Smooth muscle cell (in vitro differentiated cells): ENCODE data around the gene TDRD6. TPM values are rescaled to one million over a fixed set of nuclear protein-coding genes. Genes with fewer than 3 reads are reported as not detected.

Experiments used
- DNase-seq: peaks from one replicate; lab custom pipeline; 2025; ENCODE audit not compliant: unreplicated experiment; lab: John Stamatoyannopoulos, UW
- H2AFZ ChIP-seq: fragments of 200-600 bp; sonication (generic); 2 replicates; pipeline ENCODE4 v1.6.0; 2016; ENCODE audit warnings: antibody characterized with exemption, low read depth, mild to moderate bottlenecking
- H3F3A ChIP-seq: fragments of 200-600 bp; sonication (generic); 2 replicates; pipeline ENCODE4 v1.6.0; 2017; ENCODE audit warnings: antibody characterized with exemption, low read depth
- H3K27ac ChIP-seq: fragments of 200-600 bp; sonication (generic); 2 replicates; pipeline ENCODE4 v1.5.1; 2016; ENCODE audit warnings: low read depth, mild to moderate bottlenecking
- H3K27me3 ChIP-seq: fragments of 200-600 bp; sonication (generic); 2 replicates; pipeline ENCODE4 v1.6.1; 2016; ENCODE audit warnings: low read depth, mild to moderate bottlenecking
- H3K36me3 ChIP-seq: fragments of 200-600 bp; sonication (generic); 2 replicates; pipeline ENCODE4 v1.5.1; 2016; ENCODE audit warnings: low read depth
- H3K4me1 ChIP-seq: fragments of 200-600 bp; sonication (generic); 2 replicates; pipeline ENCODE4 v1.5.1; 2016; ENCODE audit warnings: low read depth
- H3K4me2 ChIP-seq: fragments of 200-600 bp; sonication (generic); 2 replicates; pipeline ENCODE4 v1.6.0; 2016; ENCODE audit warnings: mild to moderate bottlenecking
- H3K4me3 ChIP-seq: fragments of 200-600 bp; sonication (generic); 2 replicates; pipeline ENCODE4 v1.5.1; 2016; ENCODE audit warnings: mild to moderate bottlenecking
- H3K79me2 ChIP-seq: fragments of 200-600 bp; sonication (generic); 2 replicates; pipeline ENCODE4 v1.6.0; 2016; ENCODE audit warnings: low read depth, mild to moderate bottlenecking
- H3K9ac ChIP-seq: fragments of 200-600 bp; sonication (generic); 2 replicates; pipeline ENCODE4 v1.6.0; 2016; ENCODE audit warnings: low read depth
- H3K9me3 ChIP-seq: fragments of 200-600 bp; sonication (generic); replicated peaks from 2 replicates; pipeline ENCODE4 v1.5.1; 2016; ENCODE audit warnings: low read depth
- H4K20me1 ChIP-seq: fragments of 200-600 bp; sonication (generic); 2 replicates; pipeline ENCODE4 v1.6.0; 2016; ENCODE audit warnings: low read depth
- WGBS: methylation state at CpG from one replicate; pipeline ENCODE4 v1.1.7; 2016; ENCODE audit warnings: low lambda C conversion rate; 5-methylcytosine and 5-hydroxymethylcytosine counted together
- polyA plus RNA-seq: library from polyadenylated mRNA; unstranded; fragments of >200 nt; fragmentation: Nextera tagmentation; extraction: Ambion mirVana; gene quantifications from 2 replicates; pipeline ENCODE4 v1.2.1, GENCODE V29; 2016
- total RNA-seq: library from RNA; depleted of rRNA; stranded (reverse); fragments of >200 nt; gene quantifications from 2 replicates; pipeline ENCODE4 v1.2.3, GENCODE V29; 2014
- TF ChIP-seq, protein P1 (sequence below): fragments of 200-600 bp; sonication (generic); IDR thresholded peaks from 2 replicates; pipeline ENCODE4 v1.5.1; 2017; ENCODE audit warnings: borderline replicate concordance, mild to moderate bottlenecking, antibody characterized with exemption; ENCODE audit not compliant: insufficient read depth, poor library complexity, severe bottlenecking

Gene TDRD6
- total and polyA plus RNA-seq, 2 experiments from 2014 or later, result under 0.01 TPM; not detected in 1

DNA sequence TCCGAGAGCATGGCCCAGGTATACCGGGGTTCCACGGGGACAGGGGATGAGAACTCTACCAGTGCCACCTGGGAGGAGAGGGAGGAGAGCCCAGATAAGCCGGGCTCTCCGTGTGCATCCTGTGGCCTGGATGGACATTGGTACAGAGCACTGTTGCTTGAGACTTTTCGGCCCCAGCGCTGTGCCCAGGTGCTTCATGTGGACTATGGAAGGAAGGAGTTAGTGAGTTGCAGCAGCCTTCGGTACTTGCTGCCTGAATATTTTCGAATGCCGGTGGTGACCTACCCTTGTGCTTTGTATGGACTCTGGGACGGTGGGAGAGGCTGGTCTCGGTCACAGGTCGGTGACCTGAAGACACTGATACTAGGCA lies 1.3 kb downstream of the TDRD6 start:
- Histone ChIP-seq H4K20me1 (no peaks in the 10 kb centered on the region), H3F3A (no peaks in the 10 kb centered on the region), H3K79me2 (no peaks in the 10 kb centered on the region), H3K27me3 (peaks cover 20% of the 10 kb centered on the region), H3K36me3 (no peaks in the 10 kb centered on the region), H3K4me1 (no peaks in the 10 kb centered on the region), H2AFZ (no peak overlapping the region), H3K4me3 (no peak overlapping the region), H3K9me3 (no peaks in the 10 kb centered on the region), H3K9ac (no peak overlapping the region), H3K4me2 (no peak overlapping the region), H3K27ac (no peak overlapping the region)
- TF ChIP-seq, protein P1, sequence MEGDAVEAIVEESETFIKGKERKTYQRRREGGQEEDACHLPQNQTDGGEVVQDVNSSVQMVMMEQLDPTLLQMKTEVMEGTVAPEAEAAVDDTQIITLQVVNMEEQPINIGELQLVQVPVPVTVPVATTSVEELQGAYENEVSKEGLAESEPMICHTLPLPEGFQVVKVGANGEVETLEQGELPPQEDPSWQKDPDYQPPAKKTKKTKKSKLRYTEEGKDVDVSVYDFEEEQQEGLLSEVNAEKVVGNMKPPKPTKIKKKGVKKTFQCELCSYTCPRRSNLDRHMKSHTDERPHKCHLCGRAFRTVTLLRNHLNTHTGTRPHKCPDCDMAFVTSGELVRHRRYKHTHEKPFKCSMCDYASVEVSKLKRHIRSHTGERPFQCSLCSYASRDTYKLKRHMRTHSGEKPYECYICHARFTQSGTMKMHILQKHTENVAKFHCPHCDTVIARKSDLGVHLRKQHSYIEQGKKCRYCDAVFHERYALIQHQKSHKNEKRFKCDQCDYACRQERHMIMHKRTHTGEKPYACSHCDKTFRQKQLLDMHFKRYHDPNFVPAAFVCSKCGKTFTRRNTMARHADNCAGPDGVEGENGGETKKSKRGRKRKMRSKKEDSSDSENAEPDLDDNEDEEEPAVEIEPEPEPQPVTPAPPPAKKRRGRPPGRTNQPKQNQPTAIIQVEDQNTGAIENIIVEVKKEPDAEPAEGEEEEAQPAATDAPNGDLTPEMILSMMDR, result no peak
- 97% methylated on average over 13 of the region's 13 CpGs for WGBS
- no peak for DNase-seq

GRCh38 chr6:46689657-46690056 lies 2.0 kb downstream of the TDRD6 start:
- Histone ChIP-seq H3K4me3 (no peak overlapping the region), H3F3A (no peaks in the 10 kb centered on the region), H4K20me1 (no peaks in the 10 kb centered on the region), H3K9ac (no peak overlapping the region), H3K27ac (no peak overlapping the region), H3K36me3 (no peaks in the 10 kb centered on the region), H2AFZ (no peak overlapping the region), H3K79me2 (no peaks in the 10 kb centered on the region), H3K4me2 (no peak overlapping the region), H3K9me3 (no peaks in the 10 kb centered on the region), H3K27me3 (peaks cover 20% of the 10 kb centered on the region), H3K4me1 (no peaks in the 10 kb centered on the region)
- no peak for DNase-seq
- TF ChIP-seq, protein P1, result no peak
- 94% methylated on average over 3 of the region's 3 CpGs for WGBS

DNA sequence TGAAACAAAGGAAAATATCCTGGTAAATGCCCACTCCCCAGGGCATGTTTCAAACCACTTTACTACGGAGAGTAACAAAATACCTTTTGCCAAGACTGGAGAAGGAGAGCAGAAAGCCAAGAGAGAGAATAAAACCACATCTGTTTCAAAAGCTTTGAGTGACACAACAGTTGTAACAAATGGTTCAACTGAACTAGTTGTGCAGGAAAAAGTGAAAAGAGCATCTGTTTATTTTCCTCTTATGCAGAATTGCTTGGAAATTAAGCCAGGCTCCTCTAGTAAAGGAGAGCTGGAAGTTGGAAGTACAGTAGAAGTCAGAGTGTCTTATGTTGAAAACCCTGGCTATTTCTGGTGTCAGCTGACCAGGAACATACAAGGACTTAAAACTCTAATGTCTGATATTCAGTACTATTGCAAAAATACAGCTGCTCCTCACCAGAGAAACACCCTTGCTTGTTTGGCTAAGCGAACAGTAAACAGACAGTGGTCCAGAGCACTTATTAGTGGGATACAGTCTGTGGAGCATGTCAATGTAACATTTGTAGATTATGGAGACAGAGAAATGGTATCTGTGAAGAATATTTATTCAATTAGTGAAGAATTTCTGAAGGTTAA lies 2.6 kb downstream of the TDRD6 start:
- TF ChIP-seq, protein P1, result no peak
- Histone ChIP-seq H3K4me1 (no peaks in the 10 kb centered on the region), H3K79me2 (no peaks in the 10 kb centered on the region)

DNA sequence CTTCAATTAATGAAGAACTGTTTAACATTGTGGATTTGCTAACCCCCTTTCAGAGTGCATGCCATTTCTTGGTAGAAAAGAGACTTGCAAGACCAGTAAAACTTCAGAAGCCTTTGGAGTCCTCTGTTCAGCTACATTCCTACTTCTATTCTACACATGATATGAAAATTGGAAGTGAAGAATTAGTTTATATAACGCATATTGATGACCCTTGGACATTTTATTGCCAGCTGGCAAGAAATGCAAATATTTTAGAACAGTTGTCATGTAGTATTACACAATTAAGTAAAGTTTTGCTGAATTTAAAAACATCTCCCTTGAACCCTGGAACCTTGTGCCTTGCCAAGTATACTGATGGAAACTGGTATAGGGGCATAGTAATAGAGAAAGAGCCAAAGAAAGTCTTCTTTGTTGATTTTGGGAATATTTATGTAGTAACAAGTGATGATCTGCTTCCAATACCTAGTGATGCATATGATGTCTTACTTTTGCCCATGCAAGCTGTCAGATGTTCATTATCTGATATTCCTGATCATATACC lies 3.3 kb downstream of the TDRD6 start:
- H3K9me3 ChIP-seq, result no peaks in the 10 kb centered on the region
- WGBS, result 69% methylated on average over 1 of the region's 1 CpG
- H3K9ac ChIP-seq, result no peak overlapping the region
- H3K36me3 ChIP-seq, result no peaks in the 10 kb centered on the region
- H3K4me1 ChIP-seq, result no peaks in the 10 kb centered on the region
- H3K27me3 ChIP-seq, result peaks cover 23% of the 10 kb centered on the region
- H3K4me2 ChIP-seq, result no peak overlapping the region
- no peaks in the 10 kb centered on the region for H3K79me2 ChIP-seq
- H4K20me1 ChIP-seq, result no peaks in the 10 kb centered on the region
- H3K27ac ChIP-seq, result no peak overlapping the region
- H3F3A ChIP-seq, result no peaks in the 10 kb centered on the region
- no peak for DNase-seq
- H2AFZ ChIP-seq, result no peak overlapping the region
- TF ChIP-seq, protein P1, result no peak
- H3K4me3 ChIP-seq, result no peak overlapping the region

More for the DNA sequence above, 2.6 kb downstream of the TDRD6 start:
- no peaks in the 10 kb centered on the region for H4K20me1 ChIP-seq
- H3K36me3 ChIP-seq, result no peaks in the 10 kb centered on the region
- no peak overlapping the region for H2AFZ ChIP-seq
- WGBS, result 95% methylated on average over 2 of the region's 2 CpGs
- peaks cover 21% of the 10 kb centered on the region for H3K27me3 ChIP-seq
- no peaks in the 10 kb centered on the region for H3F3A ChIP-seq
- no peak overlapping the region for H3K4me2 ChIP-seq
- no peak overlapping the region for H3K27ac ChIP-seq
- H3K9ac ChIP-seq, result no peak overlapping the region
- DNase-seq, result no peak
- no peak overlapping the region for H3K4me3 ChIP-seq
- H3K9me3 ChIP-seq, result no peaks in the 10 kb centered on the region
